Activated T-helper 17 cell treated with anti-CD3 and anti-CD28 coated beads, Interleukin-2, amount 50 U/mL, for 72 hours (primary cell): Measurements from ENCODE around the gene NFYA. TPM values are rescaled to one million over a fixed set of nuclear protein-coding genes. Genes with fewer than 3 reads are reported as not detected.

Experiments used
- ATAC-seq: fragments of 150-1000 bp; cut with Tn5 transposase; replicated peaks from 2 replicates; pipeline ENCODE4 v1.10.0; 2021; ENCODE audit warnings: mild to moderate bottlenecking, moderate library complexity
- H3K27ac Mint-ChIP-seq: one replicate; pipeline ENCODE4 v1.8.0; 2022; ENCODE audit warnings: mixed read lengths
- H3K27me3 Mint-ChIP-seq: one replicate; pipeline ENCODE4 v1.8.0; 2022; ENCODE audit warnings: mixed read lengths
- H3K36me3 Mint-ChIP-seq: one replicate; pipeline ENCODE4 v1.8.0; 2022; ENCODE audit warnings: low read depth, mild to moderate bottlenecking, mixed read lengths
- H3K4me1 Mint-ChIP-seq: one replicate; pipeline ENCODE4 v1.8.0; 2022; ENCODE audit warnings: mixed read lengths
- H3K4me3 Mint-ChIP-seq: one replicate; pipeline ENCODE4 v1.8.0; 2022; ENCODE audit warnings: mild to moderate bottlenecking, mixed read lengths
- H3K9me3 Mint-ChIP-seq: one replicate; pipeline ENCODE4 v1.8.0; 2022; ENCODE audit warnings: mixed read lengths
- total RNA-seq, 2 donors: library from RNA; stranded (reverse); gene quantifications; one replicate each; pipeline ENCODE4 v1.2.3, GENCODE V29; 2022

The NFYA gene
- total RNA-seq, 2 donors from 2014 or later: 23.3 to 25.0 TPM

DNA sequence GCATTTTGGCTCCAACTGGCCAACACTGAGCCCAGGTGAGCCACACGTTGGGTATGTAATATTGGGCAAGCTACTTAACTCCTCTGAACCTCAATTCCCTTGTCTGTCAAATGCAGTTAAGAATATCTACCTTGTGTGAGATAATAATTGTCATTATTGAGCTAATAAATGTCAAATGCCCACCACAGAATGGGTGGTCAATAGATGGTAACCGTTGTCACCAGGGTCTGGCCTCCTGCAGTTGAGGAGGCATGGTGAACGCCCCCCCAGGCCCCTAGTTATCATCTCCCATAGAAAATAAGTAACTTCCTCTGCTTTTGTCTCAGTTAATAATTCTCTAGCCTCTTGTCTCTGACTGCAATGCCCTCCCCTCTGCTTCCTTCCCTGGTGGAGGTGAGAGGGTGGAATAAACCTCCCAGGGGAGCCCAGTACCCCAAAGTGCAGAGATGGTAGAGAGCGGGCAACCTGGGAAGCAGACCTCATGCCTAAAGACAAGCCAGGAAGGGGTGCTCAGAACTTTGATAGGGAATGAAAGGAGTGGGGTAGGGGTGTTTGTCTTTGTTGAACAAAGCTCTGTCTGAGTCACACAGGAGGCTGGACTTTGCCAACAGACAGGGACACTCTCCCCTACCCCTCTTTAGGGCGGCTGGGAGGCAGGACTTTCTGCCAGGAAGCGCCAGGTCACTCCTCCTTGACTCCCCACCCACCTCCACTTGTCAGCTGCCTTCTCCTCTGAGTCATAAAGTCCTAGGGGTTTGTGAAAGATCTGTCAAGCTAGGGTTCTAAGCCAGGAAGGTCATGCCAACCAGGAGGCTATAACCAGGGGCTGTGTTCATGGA, 32.5 kb upstream of the NFYA start:
- Mint-ChIP-seq H3K27me3 (no peaks in the 10 kb centered on the region), H3K36me3 (no peaks in the 10 kb centered on the region), H3K9me3 (no peaks in the 10 kb centered on the region), H3K4me1 (no peaks in the 10 kb centered on the region), H3K4me3 (no peak overlapping the region), H3K27ac (peak overlapping the region; percentile 17)
- peak; percentile 64 for ATAC-seq

DNA sequence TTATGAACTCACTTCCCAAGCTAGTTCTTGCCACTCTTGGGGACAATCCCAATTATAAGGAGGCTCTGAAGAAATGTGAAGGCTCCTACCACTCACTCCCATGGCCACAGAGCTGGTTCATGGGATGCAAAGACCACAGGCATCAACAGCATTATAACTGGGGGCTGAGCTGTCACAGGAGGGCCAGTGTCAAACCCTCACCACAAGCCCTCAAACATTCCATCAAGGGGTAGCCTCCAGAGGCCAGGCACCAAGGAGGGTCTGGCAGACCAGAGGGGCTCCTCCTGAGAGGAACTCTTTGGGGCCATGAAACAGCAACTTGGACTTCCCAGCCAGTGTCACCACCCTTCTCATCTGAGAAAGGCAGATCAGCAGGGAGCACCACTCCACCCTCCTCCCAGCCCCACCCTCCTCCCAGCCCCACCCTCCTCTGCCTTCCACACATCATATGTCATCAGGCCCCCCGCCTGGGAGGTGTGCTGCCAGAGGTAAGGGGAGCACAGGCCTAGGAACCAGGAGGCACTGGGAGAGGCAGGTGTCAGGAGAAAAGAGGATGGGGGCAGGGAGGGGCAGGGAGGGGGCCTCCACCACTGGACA, 31.7 kb upstream of the NFYA start:
- H3K27ac Mint-ChIP-seq: peak overlapping the region; percentile 17
- H3K36me3 Mint-ChIP-seq: no peaks in the 10 kb centered on the region
- ATAC-seq: no peak

GRCh38 chr6:41042226-41043055, 30.3 kb upstream of the NFYA start, which contains the start of gene TSPO2:
Gene TSPO2 (plus strand): TSS chr6:41042467. CDS start chr6:41042986, 519 bp downstream.
- Mint-ChIP-seq H3K4me1 (no peaks in the 10 kb centered on the region), H3K36me3 (no peaks in the 10 kb centered on the region), H3K27ac (no peak within 1 kb of the TSS), H3K27me3 (no peaks in the 10 kb centered on the region), H3K4me3 (no peak within 1 kb of the TSS), H3K9me3 (no peaks in the 10 kb centered on the region)
- no peak for ATAC-seq

More for the DNA sequence above, 31.7 kb upstream of the NFYA start:
- Mint-ChIP-seq H3K4me1 (no peaks in the 10 kb centered on the region), H3K9me3 (no peaks in the 10 kb centered on the region), H3K4me3 (no peak overlapping the region), H3K27me3 (no peaks in the 10 kb centered on the region)

DNA sequence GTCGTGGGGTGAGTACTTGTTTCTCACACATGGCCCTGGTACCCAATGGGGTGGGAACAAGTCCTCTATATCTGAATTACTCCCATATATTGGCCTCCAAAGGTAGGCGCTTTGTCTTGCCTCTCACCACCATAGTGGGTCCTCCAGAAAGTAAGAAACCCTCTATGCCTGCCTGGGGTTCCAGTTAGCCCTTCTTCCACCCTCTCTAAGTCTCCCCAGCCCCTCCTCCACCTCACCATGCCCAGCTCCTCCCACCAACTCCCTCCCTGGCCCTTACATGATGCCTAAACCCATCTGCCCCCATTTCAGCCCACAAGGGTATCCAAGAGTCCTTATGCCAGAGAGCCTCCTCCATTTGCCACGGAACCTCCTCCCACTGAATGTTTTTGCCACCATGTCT, 29.6 kb upstream of the NFYA start:
- Mint-ChIP-seq H3K27me3 (no peaks in the 10 kb centered on the region), H3K36me3 (no peaks in the 10 kb centered on the region), H3K27ac (no peak overlapping the region), H3K4me1 (no peaks in the 10 kb centered on the region), H3K9me3 (no peaks in the 10 kb centered on the region), H3K4me3 (no peak overlapping the region)
- ATAC-seq: no peak

DNA sequence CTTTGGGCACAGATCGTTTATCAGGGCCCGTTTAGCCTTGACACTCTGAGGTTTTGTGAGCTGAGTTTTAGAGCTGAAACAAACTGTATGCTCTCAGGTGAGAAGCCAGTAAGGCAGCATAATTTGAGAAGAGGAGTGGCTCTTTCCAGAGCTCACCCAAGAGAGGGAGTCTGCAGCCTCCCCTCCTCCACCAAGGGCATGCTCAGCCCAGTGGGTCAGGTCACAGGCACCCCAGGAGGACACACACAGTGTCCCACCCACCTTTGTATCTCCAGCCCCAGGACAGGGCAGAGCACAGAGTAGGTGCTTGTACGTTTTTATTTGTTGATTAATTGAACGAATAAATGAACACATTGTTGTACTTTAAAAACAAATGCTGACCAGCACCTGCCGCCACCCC, 27.1 kb upstream of the NFYA start:
- Mint-ChIP-seq H3K9me3 (no peaks in the 10 kb centered on the region), H3K4me1 (no peaks in the 10 kb centered on the region), H3K36me3 (no peaks in the 10 kb centered on the region), H3K27me3 (no peaks in the 10 kb centered on the region), H3K4me3 (no peak overlapping the region), H3K27ac (no peak overlapping the region)
- no peak for ATAC-seq

DNA sequence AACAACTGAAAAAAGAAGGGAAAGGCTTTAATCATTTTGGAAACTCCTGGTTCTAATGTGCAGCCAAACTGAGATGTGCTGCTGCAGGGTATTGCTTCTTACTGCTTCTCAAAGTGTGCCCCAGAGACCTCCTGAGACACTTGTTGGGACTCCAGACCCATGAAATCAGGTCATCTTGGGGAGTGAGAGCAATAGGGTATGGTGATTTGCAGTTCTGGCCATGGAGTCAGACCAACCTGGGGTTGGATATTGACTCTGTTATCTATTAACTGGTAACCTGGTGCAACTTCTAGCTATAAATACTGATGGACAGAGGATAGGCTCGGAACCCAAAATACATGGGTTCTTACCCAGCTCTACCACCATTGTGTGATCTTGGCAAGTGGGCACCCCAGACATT, 26.7 kb upstream of the NFYA start:
- no peak overlapping the region for H3K27ac Mint-ChIP-seq
- H3K36me3 Mint-ChIP-seq: no peaks in the 10 kb centered on the region
- no peak overlapping the region for H3K4me3 Mint-ChIP-seq
- ATAC-seq: no peak
- no peaks in the 10 kb centered on the region for H3K27me3 Mint-ChIP-seq
- no peaks in the 10 kb centered on the region for H3K4me1 Mint-ChIP-seq
- H3K9me3 Mint-ChIP-seq: no peaks in the 10 kb centered on the region

GRCh38 chr6:41047306-41047705, 25.5 kb upstream of the NFYA start:
- H3K4me3 Mint-ChIP-seq: no peak overlapping the region
- H3K27me3 Mint-ChIP-seq: no peaks in the 10 kb centered on the region
- peaks cover 7% of the 10 kb centered on the region for H3K4me1 Mint-ChIP-seq
- H3K9me3 Mint-ChIP-seq: no peaks in the 10 kb centered on the region
- ATAC-seq: no peak
- no peak overlapping the region for H3K27ac Mint-ChIP-seq
- H3K36me3 Mint-ChIP-seq: peaks cover 10% of the 10 kb centered on the region

GRCh38 chr6:41047745-41048732, 24.7 kb upstream of the NFYA start:
- Mint-ChIP-seq H3K36me3 (peaks cover 10% of the 10 kb centered on the region), H3K27ac (no peak overlapping the region), H3K4me3 (no peak overlapping the region)

GRCh38 chr6:41049521-41049920, 23.3 kb upstream of the NFYA start:
- no peak overlapping the region for H3K4me3 Mint-ChIP-seq

More at GRCh38 chr6:41047745-41048732, 24.7 kb upstream of the NFYA start:
- Mint-ChIP-seq H3K9me3 (no peaks in the 10 kb centered on the region), H3K27me3 (no peaks in the 10 kb centered on the region), H3K4me1 (peaks cover 13% of the 10 kb centered on the region)
- ATAC-seq: no peak

GRCh38 chr6:41049955-41050354, 22.8 kb upstream of the NFYA start:
- Mint-ChIP-seq H3K9me3 (no peaks in the 10 kb centered on the region), H3K4me3 (no peak overlapping the region), H3K4me1 (peaks cover 13% of the 10 kb centered on the region), H3K27ac (no peak overlapping the region), H3K36me3 (peaks cover 10% of the 10 kb centered on the region), H3K27me3 (no peaks in the 10 kb centered on the region)
- ATAC-seq: no peak

More at GRCh38 chr6:41049521-41049920, 23.3 kb upstream of the NFYA start:
- Mint-ChIP-seq H3K4me1 (peaks cover 13% of the 10 kb centered on the region), H3K36me3 (peaks cover 10% of the 10 kb centered on the region), H3K27ac (no peak overlapping the region), H3K9me3 (no peaks in the 10 kb centered on the region), H3K27me3 (no peaks in the 10 kb centered on the region)
- no peak for ATAC-seq

DNA sequence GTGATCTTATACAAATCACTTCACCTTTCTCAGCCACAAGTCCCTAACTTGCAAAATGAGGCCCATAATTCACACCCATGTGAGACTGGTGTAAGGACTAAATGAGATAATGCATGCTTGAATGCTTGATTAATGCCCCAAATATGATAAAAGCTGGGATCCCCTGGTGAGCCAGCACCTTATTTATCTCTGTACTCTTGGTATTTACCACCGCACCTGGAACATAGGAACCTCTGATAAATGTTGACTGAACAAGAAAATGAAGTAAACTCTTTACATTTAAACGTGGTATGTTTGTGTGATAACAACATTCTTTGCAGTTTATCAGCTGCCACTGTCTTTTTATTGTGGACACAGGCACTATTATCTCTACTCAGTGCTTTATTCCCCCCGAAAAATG, 22.2 kb upstream of the NFYA start:
- Mint-ChIP-seq H3K27ac (peak overlapping the region; percentile 25), H3K27me3 (no peaks in the 10 kb centered on the region), H3K4me1 (peaks cover 13% of the 10 kb centered on the region), H3K9me3 (no peaks in the 10 kb centered on the region), H3K4me3 (no peak overlapping the region), H3K36me3 (peaks cover 12% of the 10 kb centered on the region)
- no peak for ATAC-seq

DNA sequence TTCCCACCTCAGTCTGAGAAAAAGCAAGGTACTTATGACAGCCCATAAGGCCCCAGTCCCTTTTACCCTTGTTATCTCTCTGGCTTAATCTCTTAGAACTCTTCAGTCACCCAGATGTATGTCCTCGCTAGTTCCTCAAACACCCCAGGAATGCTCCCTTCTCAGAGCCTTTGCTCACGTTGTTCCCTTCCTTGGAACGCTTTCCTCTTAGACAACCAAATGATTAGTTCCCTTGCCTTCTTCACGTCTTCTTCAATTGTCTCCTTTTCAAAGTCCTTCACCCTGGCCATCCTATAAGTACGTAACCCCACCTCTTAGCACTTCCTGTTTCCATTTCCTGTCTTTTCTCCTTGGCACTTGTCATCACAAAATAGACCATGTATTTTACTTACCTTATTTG, 20.9 kb upstream of the NFYA start:
- peaks cover 13% of the 10 kb centered on the region for H3K4me1 Mint-ChIP-seq
- no peaks in the 10 kb centered on the region for H3K9me3 Mint-ChIP-seq
- ATAC-seq: no peak
- H3K4me3 Mint-ChIP-seq: no peak overlapping the region
- H3K27ac Mint-ChIP-seq: peak overlapping the region; percentile 36
- H3K27me3 Mint-ChIP-seq: no peaks in the 10 kb centered on the region
- H3K36me3 Mint-ChIP-seq: peaks cover 25% of the 10 kb centered on the region

GRCh38 chr6:41053041-41053440, 19.7 kb upstream of the NFYA start, which contains the start of gene APOBEC2:
Gene APOBEC2 (plus strand): TSS chr6:41053202. CDS start chr6:41053348, 146 bp downstream.
- Mint-ChIP-seq H3K27ac (peak within 1 kb of the TSS; percentile 61), H3K9me3 (no peaks in the 10 kb centered on the region), H3K4me1 (peaks cover 13% of the 10 kb centered on the region), H3K27me3 (no peaks in the 10 kb centered on the region), H3K4me3 (no peak within 1 kb of the TSS), H3K36me3 (peaks cover 33% of the 10 kb centered on the region)
- ATAC-seq: no peak
